H7 (cell line): ENCODE measurements around the gene FAM107A. TPM values are rescaled to one million over a fixed set of nuclear protein-coding genes. Genes with fewer than 3 reads are reported as not detected.
A peak's percentile ranks its signal among the peaks of the same experiment; 100 is the strongest.

Source experiments
- DNase-seq: peaks from one replicate; pipeline ENCODE4 v3.0.0; 2012
- H3K27me3 ChIP-seq: 2 replicates; pipeline ENCODE4 v1.6.0; 2011; ENCODE audit warnings: mild to moderate bottlenecking, low read length; ENCODE audit not compliant: control insufficient read depth, insufficient read depth
- H3K36me3 ChIP-seq: replicated peaks from 2 replicates; pipeline ENCODE4 v1.5.1; 2011; ENCODE audit warnings: low read length; ENCODE audit not compliant: control insufficient read depth, insufficient read depth
- H3K4me3 ChIP-seq: 2 replicates; pipeline ENCODE4 v1.5.1; 2011; ENCODE audit warnings: low read depth, mild to moderate bottlenecking, control low read depth, low read length, moderate library complexity; ENCODE audit not compliant: insufficient read depth
- total RNA-seq: library from RNA; depleted of rRNA; stranded (reverse); fragments of >200 nt; shearing (Covaris generic); gene quantifications from 2 replicates; pipeline ENCODE4 v1.2.3, GENCODE V29; 2014

FAM107A gene
- total RNA-seq, 1 experiment from 2014 or later = 0.07 TPM

DNA sequence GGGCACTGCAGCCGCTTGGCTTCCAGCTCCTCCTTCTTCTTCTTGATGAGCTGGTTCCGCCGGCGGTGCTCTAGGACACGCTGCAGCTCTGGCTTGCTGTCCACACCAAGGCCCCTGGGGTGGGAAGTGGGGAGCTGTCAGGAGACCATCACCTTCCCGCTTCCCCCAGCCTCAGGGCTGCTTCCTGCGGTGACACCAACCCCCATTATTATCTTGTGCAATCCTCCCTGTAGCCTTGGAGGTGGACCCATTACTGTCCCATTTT lies 10.0 kb downstream of the FAM107A start:
- DNase-seq = no peak
- Histone ChIP-seq H3K27me3 (no peaks in the 10 kb centered on the region), H3K36me3 (no peaks in the 10 kb centered on the region), H3K4me3 (no peak overlapping the region)

DNA sequence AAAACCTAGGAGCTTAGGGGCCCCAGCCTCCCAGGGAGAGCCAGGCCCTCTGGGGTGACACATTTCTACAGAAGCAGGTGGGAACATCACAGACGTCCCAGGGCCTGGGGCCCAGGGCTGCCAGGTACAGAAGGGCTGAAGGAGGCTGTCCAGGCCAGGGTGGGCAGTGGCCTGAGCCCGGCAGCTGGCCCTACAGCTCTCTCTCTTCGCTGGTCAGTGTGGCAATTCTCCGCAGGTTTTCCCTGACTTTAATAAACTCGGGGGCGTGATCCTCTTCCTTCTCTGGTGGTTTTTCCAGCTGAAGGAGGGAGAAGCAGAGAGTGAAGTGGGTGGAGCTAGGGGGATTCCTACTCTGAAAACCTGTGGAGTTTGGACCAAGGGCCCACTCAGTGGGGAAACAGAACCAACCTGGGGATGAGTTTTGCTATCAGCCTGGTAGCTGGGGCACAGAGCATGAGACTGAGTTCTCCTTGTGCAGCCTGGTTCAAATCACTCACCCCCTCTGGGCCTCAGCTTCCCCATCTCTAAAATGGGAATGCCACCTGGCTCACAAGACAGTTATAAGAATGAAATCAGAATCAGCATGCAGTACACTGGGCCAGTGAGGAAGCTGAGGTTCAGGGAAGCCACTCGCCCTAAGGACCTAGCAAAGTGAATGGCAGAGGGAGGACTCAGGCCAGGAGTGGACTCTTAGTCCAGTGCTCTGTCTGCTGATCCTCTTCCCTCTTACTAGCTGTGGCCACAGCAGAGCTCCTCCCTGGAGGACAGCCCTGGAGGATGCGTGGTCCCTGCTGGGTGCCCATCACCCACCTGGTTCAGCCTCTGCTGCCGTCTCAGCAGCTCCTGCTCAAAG lies 10.6 kb downstream of the FAM107A start:
- peak; percentile 34 for DNase-seq
- Histone ChIP-seq H3K4me3 (no peak overlapping the region), H3K27me3 (no peaks in the 10 kb centered on the region), H3K36me3 (no peaks in the 10 kb centered on the region)

DNA sequence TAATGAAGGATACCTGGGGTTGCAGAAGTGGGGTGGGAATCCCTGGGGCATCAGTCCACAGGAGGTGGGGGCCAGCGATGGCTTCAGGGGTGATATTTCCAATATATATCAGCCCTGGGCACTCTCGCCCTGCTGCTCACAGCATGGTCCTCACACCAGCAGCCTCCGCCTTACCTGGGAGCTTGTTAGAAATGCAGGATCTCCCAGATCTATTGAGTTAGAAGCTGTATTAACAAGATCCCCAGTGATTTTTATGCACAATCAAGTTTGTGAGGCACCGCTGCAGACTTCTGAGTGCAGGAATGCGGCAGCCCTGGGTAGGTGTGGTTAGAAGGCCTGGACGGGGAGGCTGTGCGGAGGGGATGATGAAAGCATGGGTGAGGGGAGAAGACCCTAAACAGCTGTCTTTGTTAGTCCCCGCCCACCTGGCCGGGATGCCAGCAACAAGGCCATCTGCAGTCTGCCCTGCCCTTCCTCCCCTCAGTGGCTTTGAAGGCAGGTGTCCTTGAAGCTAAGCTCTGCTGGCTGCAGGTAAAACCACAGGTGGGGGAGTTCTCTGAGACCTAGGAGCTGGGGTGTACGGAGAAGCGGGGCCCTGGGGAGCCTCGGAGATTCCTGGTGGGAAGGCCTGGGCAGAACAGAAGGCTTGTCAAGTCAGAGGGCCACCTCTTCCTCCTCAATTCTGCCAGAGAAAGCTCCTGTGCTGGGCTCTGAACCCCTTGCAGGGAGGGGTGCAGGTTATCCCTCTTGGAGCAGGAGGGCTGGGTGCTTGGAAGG lies 11.4 kb downstream of the FAM107A start:
- no peaks in the 10 kb centered on the region for H3K36me3 ChIP-seq
- H3K4me3 ChIP-seq = no peak overlapping the region
- H3K27me3 ChIP-seq = no peaks in the 10 kb centered on the region
- DNase-seq = peak; percentile 66

DNA sequence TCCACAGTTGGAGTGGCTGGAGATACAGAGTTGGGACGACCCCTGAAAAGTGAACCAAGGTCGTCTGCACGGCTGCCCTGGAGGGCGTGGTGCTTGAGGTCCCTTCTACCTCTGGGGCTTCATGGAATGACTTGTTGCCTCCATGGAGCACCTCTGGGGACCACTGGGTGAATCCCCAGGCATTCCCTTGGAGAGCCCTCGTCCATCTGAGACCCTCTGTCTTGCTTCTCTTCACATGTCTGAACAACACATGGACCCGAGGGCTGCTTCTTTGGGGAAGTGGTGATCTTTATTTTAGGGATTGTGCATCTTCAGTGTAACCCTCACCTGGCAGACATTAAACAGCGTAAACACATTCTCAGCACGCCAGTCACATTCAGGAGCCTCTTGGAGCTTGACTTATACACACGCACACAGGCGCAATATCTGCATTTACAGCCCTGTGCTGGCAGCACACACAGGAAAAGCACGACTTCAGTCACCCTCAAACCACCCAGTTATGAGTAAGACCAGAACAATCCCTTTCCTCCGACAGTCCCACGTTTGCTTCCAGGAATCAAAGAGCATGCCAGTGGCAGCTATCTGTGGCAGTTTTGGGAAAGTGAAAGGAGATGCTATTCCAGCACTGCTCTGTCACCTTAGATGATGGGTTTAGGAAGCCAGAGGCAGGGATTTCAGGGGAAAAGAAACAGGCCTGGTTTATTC lies 12.6 kb downstream of the FAM107A start:
- no peak overlapping the region for H3K4me3 ChIP-seq
- H3K27me3 ChIP-seq = no peaks in the 10 kb centered on the region
- DNase-seq = no peak
- H3K36me3 ChIP-seq = no peaks in the 10 kb centered on the region

DNA sequence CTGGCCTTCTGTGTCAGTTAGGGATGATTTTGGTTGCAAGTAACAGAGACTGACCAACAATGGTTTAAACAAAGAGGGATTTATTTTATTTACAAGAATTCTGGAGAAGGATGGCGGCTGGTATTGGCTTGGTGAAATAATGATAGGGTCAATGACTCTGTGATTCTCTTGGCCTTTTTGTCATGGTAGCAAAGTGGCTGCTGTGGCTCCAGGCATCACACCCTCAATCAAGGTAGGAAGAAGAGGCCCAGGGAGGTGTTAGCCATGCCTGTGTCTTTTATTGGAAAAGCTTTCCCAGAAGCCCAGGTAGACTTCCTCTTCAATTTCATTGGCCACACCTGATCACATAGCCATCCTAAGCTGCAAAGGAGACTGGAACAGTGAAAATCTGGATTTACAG lies 13.1 kb downstream of the FAM107A start:
- no peaks in the 10 kb centered on the region for H3K27me3 ChIP-seq
- no peak overlapping the region for H3K4me3 ChIP-seq
- H3K36me3 ChIP-seq = no peaks in the 10 kb centered on the region
- DNase-seq = no peak

DNA sequence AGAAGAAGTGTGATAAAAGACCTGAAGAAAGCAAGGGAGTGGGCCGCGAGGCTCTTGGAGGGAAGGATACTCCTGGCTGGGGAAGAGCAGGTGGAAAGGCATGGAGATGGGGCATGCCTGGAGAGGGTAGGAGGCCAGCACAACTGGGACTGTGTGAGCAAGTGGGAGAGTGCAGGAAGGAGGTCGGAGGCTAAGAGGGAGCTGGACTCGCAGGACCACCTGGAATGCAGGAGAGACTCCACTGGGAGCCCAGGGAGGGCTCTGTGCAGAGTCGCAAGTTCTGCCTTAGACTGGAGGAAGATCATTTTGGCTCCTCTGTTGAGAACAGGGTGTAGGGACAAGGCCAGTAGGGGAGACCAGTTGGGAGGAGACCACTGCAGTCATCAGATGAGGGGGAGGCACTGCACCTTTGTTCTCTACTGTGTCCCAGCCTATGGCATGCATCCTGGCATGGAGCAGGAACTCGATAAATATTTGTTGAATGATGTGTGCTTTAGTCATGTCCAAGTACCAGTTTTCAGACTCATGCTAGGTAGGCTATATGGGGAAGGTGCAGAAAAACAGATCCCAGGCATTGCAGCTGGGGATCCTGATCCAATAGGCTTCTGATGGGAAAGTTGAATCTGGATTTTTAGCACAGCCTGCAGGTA lies 13.7 kb downstream of the FAM107A start:
- Histone ChIP-seq H3K36me3 (no peaks in the 10 kb centered on the region), H3K27me3 (no peaks in the 10 kb centered on the region), H3K4me3 (no peak overlapping the region)
- DNase-seq = no peak

DNA sequence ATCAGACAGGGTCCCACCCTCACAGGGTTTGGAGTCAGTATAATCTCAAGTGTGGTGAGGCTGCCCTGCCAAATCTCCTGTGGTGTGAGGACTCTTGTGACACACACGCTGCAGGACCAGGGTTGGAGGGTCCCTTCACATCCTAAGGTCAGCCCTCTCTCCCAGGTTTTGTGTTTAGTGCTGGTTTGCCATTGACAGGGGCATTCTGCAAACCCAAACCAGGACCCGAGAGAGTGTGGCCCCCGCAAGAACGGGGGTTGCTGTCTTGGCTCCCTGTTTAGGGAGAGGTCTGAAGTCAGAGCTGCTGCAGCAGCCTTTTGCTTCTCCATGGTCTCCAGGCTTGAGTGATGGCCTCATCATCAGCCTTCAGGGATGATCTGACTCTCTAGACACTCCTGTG lies 14.7 kb downstream of the FAM107A start:
- no peak for DNase-seq
- no peaks in the 10 kb centered on the region for H3K36me3 ChIP-seq
- H3K27me3 ChIP-seq = no peaks in the 10 kb centered on the region
- H3K4me3 ChIP-seq = no peak overlapping the region

DNA sequence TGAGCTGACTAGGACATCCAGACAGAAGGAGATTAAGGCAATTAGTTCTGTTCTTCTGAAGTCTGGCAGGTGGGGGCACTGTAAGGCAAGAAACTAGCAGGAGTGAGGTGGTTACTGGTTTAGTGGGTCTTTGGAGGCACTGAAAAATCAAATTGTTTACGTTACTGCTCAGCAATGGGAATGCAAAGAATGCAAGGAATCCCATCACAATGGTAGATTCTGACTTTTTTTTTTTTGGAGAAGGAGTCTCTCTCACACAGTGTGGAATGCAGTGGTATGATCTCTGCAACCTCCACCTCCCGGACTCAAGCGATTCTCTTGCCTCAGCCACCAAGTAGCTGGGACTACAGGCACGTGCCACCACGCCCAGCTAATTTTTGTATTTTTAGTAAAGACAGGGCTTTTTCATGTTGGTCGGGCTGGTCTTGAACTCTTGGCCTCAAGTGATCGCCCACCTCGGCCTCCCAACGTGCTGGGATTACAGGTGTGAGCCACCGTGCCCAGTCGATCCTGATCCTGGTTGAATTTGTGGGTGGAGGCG lies 16.4 kb downstream of the FAM107A start:
- DNase-seq = peak; percentile 82

DNA sequence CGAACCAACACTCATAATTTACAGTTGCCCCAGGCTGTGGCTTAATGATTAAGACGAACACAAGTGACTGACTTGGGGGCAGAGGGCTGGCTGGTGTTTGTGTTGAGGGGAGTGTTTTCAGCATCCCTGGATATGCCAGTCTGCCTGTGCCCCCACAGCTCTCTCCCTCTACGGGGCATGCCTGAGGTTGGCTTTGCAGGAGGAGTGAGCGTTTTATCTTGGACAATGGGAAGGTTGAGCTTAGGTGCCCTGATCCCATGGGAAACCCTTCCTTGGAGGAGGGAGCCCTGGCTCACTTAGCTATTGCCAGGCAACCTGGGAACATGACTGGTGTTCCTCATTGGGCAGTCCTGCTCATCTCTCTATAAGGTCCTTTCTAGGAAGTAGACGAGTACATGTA lies 17.6 kb downstream of the FAM107A start:
- Histone ChIP-seq H3K27me3 (no peaks in the 10 kb centered on the region), H3K36me3 (no peaks in the 10 kb centered on the region), H3K4me3 (no peak overlapping the region)
- no peak for DNase-seq

More for the DNA sequence above, 16.4 kb downstream of the FAM107A start:
- H3K27me3 ChIP-seq = no peaks in the 10 kb centered on the region
- no peak overlapping the region for H3K4me3 ChIP-seq
- H3K36me3 ChIP-seq = no peaks in the 10 kb centered on the region

DNA sequence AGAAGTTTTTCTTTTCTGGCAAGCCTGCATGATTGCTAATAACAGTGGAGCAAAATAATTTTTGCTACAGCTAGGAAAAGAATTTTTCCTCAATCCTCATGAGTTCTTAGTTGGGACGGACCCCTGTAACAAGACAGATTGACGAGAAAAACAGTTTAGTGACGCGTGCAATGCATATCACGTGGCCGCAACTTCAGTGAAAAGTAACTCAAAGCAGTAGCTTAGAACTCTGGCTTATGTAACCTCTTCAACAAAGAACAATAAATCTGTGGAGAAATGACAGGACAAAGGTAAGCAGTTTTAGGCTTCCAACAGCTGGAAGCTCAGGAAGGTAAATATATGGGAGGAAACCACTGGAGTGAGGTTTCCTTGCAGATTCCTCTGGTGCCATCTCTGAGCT lies 19.7 kb downstream of the FAM107A start:
- no peak for DNase-seq
- Histone ChIP-seq H3K27me3 (no peaks in the 10 kb centered on the region), H3K36me3 (no peaks in the 10 kb centered on the region), H3K4me3 (no peak overlapping the region)

DNA sequence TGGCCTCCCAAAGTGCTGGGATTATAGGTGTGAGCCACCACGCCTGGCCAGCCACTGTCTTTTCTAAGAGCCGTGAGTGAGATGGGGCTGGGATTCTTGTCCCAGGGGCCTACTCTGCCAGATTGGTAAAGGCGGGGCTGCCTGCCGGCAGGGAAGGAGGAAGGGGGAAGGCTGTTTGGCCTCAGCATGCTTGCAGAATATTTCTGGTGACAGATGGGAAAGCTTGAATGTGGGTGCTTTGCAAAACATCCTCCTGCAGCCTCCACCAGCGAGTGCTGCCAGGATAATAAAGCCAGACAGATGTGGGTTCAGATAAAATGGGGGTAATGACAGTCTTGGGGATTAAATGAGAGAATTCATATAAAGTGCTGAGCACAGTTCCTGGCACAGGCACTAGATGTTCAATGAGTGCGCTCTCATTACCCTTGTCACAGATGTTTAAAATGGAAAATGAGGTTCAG lies 20.4 kb downstream of the FAM107A start:
- Histone ChIP-seq H3K36me3 (no peaks in the 10 kb centered on the region), H3K27me3 (no peaks in the 10 kb centered on the region), H3K4me3 (no peak overlapping the region)
- DNase-seq = no peak

DNA sequence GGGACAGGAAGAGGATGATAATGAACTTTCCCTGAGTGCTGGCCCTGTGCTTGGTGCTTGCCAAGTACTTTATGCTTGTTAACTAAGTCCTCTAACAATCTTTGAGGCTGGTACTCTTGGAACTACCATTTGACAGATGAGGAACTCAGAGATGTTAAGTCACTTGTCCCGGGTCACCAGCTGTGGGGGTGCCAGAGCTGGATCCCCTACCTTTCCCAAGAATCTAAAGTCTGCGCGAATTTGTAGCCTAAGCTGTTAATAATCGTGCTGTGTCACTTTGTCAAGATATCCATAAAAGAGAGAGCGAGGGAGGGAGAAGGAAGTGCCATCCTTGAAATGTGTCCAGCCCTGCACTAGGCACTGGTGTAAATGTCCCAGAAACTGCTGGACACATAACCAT lies 21.2 kb downstream of the FAM107A start:
- no peaks in the 10 kb centered on the region for H3K27me3 ChIP-seq
- no peaks in the 10 kb centered on the region for H3K36me3 ChIP-seq
- no peak for DNase-seq
- no peak overlapping the region for H3K4me3 ChIP-seq

DNA sequence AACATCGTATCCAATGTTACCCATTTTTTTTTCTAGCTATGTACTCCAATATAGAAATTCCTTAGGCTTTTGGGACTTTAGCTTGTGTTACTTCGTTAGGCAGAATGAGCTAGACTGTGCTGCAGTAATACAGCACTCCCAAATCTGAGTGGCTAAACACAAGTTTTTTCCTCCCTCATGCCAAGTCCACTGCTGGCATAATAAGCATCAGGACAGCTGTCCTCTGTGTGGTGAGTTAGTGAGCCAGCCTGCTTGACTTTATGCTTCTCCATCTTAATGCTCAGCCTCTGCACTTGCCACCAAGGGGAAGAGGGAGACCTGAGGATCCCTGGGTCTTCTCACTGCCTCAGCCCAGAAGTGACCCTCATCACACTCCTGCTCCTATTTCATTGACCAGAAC lies 22.0 kb downstream of the FAM107A start:
- H3K4me3 ChIP-seq = no peak overlapping the region
- no peaks in the 10 kb centered on the region for H3K36me3 ChIP-seq
- no peak for DNase-seq
- H3K27me3 ChIP-seq = no peaks in the 10 kb centered on the region

DNA sequence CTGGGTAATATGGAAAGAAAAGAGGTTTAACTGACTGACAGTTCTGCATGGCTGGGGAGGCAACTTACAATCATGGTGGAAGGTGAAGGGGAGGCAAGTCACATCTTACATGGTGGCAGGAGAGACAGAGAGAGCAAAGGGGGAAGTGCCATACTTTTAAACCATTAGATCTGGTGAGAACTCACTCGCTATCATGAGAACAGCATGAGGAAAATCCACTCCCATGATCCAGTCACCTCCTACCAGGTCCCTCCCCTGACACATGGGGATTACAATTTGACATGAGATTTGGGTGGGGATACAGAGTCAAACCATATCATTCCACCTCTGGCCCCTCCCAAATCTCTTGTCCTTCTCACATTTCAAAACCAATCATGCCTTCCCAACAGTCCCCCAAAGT lies 24.2 kb downstream of the FAM107A start:
- DNase-seq = no peak
- H3K27me3 ChIP-seq = no peaks in the 10 kb centered on the region
- no peaks in the 10 kb centered on the region for H3K36me3 ChIP-seq
- H3K4me3 ChIP-seq = no peak overlapping the region
